HG02973 (cell line): ENCODE measurements around the gene PPIP5K2.
"Not testable (repeated sequence)": the region's sequence is repeated elsewhere in the genome, so short reads cannot be mapped to it uniquely, and the experiment has no call there.

Experiments
- ATAC-seq: cut with Tn5 transposase; IDR thresholded peaks from one replicate; pipeline ENCODE4 v1.9.1; 2021; ENCODE audit warnings: moderate library complexity; ENCODE audit not compliant: unreplicated experiment

Gene PPIP5K2

GRCh38 chr5:103205991-103206700, 86.0 kb downstream of the PPIP5K2 start:
- ATAC-seq: no peak

- no peak for ATAC-seq
Measured at GRCh38 chr5:103207011-103207410, 86.9 kb downstream of the PPIP5K2 start.

- ATAC-seq: no peak
Measured at GRCh38 chr5:103207653-103208052, 87.6 kb downstream of the PPIP5K2 start.

- no peak for ATAC-seq
Measured at GRCh38 chr5:103208460-103208859, 88.4 kb downstream of the PPIP5K2 start.

GRCh38 chr5:103209065-103209464, 89.0 kb downstream of the PPIP5K2 start:
- ATAC-seq: no peak

GRCh38 chr5:103210952-103211351, 90.9 kb downstream of the PPIP5K2 start:
- no peak for ATAC-seq

GRCh38 chr5:103211576-103212561, 91.8 kb downstream of the PPIP5K2 start:
- peak; percentile 86 for ATAC-seq

GRCh38 chr5:103216137-103216536, 96.0 kb downstream of the PPIP5K2 start:
- ATAC-seq: no peak

- ATAC-seq: no peak
Measured at GRCh38 chr5:103216697-103217096, 96.6 kb downstream of the PPIP5K2 start.

GRCh38 chr5:103217101-103217500, 97.0 kb downstream of the PPIP5K2 start:
- ATAC-seq: no peak

- no peak for ATAC-seq
Measured at GRCh38 chr5:103218164-103218563, 98.1 kb downstream of the PPIP5K2 start.

GRCh38 chr5:103219074-103219473, 99.0 kb downstream of the PPIP5K2 start:
- ATAC-seq: not testable (repeated sequence)

GRCh38 chr5:103223031-103223955, 103.2 kb downstream of the PPIP5K2 start:
- ATAC-seq: no peak

- peak; percentile 91 for ATAC-seq
Measured at GRCh38 chr5:103224118-103224893, 104.2 kb downstream of the PPIP5K2 start.

- no peak for ATAC-seq
Measured at GRCh38 chr5:103224894-103225246, 104.8 kb downstream of the PPIP5K2 start.

GRCh38 chr5:103228061-103228460, 108.0 kb downstream of the PPIP5K2 start:
- no peak for ATAC-seq

- ATAC-seq: no peak
Measured at GRCh38 chr5:103228588-103228987, 108.5 kb downstream of the PPIP5K2 start.

GRCh38 chr5:103232393-103232999, 112.4 kb downstream of the PPIP5K2 start:
- ATAC-seq: peak; percentile 81

GRCh38 chr5:103234239-103234975, 114.3 kb downstream of the PPIP5K2 start:
- no peak for ATAC-seq
